ENCODE data around the gene BANP. TPM values are rescaled to one million over a fixed set of nuclear protein-coding genes. Genes with fewer than 3 reads are reported as not detected.
"Not testable (repeated sequence)": the region's sequence is repeated elsewhere in the genome, so short reads cannot be mapped to it uniquely, and the experiment has no call there.

BANP gene
- total RNA-seq, 1 donor from 2014 or later = 19.7 TPM

DNA sequence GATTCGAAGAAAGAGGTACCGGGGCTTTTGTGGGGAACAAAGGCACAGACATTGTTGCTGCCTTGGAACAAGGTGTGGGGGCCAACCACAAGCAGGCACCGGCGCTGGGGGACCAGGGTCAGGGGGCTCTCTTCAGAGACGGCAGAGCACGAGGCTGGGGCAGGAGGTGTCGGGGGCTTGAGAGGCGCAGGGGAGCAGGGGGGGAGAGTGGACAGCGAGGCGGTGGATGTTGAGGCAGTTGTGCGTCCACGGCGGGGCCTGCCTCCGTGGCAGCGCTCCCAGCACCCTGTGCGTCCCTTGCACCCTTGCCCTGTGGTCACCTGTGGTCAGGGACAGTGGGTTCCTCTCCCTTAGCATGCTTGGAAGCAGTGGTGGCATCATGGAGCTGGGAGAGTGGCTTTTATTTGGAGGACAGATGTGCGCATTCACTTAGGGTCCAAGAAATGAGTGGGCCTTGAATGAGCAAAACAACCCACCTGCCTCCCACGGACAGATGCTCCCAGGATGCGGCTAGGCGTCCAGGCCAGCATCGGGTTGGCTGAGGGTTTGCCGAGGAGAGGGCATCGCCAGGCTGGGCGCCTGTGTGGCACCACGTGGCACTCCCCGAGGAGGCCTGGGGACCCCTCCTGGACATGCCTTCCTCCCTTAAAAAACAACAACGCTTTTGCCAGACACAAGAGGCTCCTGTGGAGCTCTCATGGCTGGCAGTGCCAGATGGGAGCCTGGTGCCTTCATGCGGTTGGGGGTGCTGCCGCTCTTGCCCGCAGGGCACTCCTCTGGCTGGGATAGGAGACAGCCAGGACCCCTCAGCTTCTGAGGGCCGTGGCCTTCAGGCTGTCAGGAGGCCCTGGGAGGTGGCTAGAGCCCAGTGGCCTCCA lies 113.0 kb downstream of the BANP start:
- no peak for DNase-seq (ENCODE audit: low read depth)

DNA sequence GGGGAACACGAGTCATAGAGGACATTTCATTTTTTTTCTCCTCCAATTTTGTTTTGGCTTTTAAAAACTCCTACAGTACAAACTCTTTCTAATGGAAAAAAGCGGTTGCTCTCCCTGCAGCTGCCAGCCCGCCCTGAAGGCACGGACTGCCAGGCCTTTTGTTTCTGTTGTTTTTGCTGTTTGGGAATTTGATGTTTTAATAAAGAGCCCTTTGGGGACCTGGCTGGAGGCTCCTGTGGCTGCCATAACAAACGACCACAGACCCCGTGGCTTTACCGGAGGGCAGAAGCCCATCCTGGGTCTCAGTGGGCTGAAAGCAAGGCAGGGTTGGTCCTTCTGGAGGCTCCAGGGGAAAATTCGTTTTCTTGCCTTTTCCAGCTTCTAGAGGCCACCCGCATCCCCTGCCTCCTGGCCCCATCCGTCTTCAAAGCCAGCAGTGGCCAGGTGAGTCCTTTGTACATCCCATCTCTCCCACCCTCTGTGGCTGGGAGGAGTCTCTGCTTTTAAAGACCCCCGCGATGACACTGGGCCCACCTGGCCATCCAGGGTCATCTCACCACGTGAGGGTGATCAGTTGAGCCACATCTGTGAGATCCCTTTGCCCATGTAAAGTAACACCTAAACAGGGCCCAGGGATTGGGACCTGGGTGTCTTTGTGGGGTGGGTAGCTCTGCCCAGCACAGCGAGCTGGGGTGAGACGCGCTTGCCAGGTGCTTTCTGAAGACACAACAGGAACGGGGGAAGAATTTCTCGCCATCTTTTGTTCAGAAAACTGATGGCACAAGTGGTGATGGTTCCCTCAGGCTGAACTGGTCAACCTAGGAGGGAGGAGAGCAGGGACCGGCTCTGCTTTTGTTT lies 113.9 kb downstream of the BANP start:
- no peak for DNase-seq (ENCODE audit: low read depth)

DNA sequence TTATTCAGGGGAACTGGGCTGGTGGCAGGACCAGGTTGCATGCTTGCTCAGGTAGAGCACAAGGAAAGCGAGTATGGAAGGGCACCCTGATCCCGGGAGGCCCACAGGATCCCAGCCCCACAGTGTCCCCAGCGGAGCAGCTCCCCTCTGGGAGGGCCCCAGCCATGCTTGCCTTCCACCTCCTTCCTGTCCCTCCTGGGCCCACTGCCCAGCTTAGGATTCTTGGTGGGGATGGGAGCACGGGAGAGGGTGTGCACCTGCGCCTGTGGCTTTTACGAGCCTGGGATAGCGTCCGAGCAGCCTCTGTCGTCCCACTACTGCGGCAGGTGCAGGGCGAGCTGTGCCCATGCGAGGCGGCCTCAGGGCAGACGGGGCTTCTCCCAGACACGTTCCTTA lies 114.5 kb downstream of the BANP start:
- no peak for DNase-seq (ENCODE audit: low read depth)

DNA sequence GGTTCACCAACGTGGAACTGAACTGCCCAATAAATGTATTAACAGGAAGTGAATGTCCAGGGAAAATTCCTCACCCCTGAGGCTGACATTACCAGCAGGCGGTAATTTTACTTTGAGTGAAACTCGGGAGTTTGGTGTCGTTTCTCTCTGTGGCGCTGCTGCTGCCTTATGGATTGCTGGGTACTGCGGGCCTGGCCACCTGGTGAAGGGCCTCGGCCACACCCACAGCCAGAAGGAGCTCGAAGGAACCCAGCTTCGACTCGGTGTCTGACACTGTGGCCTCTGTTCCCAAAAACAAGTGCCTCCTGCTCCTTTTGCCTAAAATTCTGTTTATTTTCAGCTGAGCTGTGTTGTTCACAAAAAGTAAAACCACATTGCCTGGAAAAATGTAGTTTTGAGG lies 115.0 kb downstream of the BANP start:
- DNase-seq (ENCODE audit: low read depth) = no peak

DNA sequence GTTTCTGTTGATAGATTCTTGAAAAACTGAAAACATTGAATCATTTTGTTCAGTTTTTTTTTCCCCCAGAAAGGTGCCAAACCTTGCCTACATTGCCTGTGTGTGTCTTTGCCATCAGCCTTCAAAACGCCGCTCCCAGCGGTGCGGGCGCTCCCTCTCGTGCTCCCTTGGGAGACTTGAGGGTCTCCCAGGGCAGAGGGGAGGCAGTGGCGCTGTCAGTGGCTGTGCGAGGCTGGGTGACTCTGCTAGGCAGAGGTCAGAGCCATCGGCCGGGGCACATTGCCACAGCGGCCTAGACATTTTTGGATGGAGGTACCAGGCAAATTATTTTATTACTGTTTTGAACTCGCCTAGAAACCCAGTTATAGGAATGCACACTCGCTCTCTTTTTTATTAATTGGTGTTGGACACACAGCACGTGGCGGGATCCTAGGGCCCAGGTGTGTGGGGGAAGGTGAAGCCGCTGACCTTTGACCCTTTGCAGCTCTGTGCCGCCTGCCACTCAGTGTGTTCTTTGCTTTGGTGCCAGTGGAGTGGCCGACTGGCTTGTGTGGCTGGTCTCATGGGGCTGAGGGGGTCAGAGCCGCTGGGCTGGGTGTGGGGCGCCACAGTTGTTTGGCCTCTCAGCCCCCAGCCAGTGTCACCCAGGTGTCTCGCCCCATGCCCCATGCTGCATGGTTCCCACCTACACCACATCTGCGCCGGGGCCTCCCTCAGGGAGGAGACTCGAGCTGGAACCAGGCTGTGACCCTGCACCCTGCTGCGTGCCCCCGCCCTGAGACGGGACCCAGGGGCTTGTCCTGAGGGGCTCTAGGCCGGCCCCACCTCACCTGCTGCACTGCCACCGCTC lies 115.7 kb downstream of the BANP start:
- DNase-seq (ENCODE audit: low read depth) = no peak

DNA sequence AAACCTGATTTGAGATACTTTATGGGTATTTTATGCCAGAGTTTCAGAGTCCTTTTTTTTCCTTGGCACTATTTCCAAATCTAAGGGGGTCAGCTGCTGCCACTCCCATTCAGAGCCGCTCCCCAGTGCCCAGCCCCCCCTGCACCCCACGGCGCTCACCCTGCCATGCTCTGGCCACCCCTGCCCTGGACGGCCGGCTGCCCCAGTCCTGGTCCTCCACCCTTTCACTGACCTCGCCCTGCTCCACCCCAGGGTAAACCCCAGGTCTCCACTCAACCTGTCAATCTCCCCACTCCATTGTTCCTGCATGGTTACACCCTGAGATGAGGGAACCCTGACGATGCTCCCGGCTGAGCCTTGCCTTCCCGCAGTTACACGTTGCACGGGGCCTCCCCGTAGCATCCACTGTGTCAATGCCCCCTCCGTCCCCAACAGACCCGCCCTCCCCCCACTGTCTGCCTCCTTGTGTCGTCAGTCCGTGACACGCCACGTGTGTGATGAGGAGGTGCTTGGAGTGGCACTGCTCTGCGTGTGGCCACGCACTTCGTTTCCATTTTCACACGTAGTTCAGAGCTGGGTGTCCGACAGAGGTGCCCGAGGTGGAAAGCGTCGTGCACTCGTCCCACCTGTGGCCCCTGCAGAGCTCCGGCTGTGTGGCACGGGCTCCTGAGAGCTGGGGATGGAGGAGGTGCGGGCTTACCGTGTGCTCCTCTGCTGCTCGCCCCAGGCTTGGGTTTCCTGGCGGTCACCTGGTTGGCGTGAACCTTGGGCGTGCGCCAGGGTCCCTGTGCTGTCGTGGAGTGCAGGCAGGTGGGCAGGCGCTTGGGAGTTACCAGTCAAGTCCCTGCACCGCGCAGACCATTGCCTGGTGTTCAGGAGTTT lies 116.5 kb downstream of the BANP start:
- DNase-seq (ENCODE audit: low read depth) = no peak

DNA sequence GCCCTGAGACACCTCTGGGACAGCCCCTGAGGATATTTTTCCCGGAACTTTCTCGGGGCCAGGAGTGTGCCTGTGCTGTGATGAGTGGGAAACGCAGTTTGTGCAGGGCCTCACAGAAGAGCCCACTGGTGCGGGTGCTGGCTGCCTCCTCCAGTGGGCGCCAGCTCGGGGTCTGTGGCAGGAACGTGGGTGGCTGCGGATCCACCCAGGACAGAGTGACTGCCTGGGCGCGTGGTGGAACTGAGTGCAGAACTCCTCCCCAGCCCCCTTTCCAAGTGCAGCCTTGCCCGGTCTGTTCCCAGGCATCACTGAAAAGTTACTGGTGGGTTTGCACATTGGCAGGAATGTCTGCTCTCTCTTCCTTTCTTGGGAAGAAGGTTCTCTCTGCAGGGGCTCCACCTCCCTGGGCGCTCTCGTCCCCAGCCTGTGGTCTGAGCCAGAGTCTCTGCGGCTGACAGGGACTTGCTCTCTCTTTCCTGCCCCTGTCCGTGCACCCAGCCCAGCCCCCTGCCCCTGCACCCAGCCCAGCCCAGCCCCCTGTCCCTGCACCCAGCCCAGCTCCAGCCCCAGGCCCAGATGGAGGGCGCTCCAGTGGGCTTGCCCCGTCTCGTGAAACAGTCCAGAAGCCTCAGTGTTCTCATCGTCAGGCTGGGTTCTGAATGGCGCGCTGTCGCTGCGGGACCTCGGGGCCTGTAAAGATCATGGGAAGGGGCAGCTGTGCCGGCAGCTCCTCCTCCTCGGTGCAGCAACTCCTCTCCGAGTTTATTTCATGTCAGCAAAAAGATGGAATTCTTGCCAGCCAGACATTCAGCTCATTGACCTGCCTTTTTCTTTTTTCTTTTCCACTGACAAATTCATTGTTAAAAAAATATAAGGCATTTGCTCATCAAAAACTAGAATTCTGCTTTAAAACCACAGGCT lies 117.5 kb downstream of the BANP start:
- DNase-seq (ENCODE audit: low read depth) = no peak

DNA sequence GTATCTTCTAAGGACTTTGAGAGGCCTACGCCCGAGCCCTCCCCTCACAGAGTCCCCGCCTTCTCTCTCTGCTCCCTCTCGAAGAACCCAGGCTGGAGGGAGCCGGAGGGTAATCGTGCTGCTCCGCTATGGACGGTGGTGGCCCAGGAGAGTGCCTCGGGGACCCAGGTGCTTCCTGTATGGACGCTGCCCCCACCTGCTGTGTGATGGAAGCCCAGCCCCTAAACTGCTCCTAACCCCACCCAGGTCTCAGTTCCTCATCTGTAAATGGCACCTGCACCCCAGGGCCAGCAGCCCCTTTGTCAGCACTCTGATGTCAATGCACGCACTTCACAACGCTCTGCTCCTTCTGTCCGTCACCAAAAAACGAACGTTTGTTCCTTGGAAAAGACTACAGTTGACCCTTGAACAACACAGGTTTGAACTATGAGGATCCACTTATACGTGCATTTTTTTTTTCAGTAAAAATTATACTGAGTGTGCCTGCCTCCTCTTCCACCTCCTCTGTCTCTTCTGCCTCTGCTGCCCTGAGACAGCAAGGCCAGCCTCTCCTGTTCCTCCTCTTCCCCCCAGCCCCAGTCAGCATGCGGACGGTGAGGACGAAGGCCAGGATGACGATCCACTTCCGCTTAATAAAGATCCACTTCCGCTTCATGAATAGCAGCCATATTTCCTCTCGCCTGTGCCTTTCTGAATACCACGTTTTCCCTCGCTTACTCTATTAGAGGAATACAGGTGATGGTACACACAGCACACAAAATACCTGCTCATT lies 118.3 kb downstream of the BANP start:
- DNase-seq (ENCODE audit: low read depth) = no peak

DNA sequence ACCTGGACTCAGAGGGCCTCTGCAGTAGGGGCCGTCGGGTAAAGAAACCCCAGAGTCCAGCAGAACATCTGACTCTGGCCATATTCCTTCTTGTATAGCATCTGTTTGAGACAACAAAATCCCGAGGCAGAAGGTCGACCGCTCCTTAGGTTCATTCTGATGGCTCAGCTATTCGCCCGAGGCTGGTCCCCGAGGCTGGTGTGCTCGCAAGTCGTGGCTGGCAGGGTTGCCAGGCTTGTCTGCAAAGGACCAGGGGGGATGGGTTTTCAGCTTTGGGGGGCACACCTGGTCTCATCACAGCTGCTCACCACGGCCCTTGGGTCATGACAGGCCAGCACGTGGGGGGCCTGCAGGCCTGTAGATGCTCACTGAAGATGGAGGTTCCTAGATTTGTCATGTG lies 119.1 kb downstream of the BANP start:
- no peak for DNase-seq (ENCODE audit: low read depth)

DNA sequence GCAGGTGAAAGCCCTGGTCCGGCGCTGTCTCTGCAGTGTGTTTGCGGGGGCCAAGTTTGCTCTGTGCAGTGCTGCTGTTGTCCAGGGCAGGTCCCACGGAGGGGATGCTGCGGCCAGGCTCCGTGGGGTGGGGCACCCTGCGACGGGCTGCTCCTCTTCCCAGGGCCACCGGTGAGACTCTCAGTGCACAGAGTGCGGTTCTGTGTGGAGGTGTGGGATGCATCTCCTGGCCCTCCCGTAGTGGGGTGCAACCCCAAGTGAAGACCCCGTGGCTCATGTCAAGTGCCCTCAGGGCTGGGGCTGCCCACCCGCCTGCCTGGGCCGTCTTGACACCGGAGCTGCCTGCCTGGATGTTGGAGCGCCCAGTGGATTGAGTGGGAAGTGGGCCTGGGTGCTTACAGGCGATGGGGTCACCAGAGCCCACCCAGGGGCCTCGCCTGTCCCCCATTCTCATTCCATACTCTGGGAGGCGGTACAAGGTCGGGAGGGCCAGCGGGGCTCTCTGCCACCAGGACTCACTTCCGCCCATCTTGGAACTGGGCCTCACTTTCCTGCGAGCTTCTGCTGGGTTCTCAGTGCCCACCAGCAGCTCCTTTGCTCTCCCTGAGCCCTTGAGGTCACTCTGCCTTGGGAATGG lies 119.9 kb downstream of the BANP start:
- no peak for DNase-seq (ENCODE audit: low read depth)

DNA sequence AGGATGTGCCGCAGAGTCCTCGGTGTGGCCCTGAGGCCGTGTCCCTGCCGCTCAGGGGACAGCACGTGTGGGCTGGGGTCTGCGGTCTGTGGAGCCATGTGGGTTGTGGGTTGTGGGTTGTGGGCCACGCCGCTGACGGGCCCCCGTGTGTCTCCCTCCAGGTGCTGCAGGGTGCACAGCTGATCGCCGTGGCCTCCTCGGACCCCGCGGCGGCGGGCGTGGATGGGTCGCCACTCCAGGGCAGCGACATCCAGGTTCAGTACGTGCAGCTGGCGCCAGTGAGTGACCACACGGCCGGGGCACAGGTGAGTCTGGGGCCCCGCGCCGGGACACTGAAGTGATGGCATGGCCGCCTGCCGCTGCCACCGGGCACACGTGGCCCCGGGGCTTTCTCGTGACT lies 120.7 kb downstream of the BANP start:
- no peak for DNase-seq (ENCODE audit: low read depth)

DNA sequence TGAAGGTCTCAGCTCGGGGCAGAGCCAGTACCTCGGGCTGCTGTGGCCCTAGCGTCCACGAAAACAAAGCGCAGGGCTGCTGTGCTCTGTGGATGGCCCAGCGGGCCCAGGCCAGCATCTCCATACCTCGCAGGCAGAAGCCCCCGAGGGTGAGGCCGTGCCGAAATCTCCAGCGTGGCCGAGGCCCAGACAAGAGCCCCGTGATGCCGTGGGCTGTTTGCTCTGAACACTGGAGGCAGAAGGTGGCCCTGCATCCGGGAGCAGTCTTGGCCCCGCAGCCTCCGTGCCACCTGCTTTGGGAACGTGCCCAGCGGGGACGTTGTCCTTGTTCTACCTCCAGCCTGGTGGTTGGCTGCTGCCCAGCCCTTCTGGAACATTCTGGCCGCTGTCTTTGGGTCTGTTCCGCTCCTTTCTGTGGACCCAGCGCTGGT lies 121.4 kb downstream of the BANP start:
- DNase-seq (ENCODE audit: low read depth) = no peak

DNA sequence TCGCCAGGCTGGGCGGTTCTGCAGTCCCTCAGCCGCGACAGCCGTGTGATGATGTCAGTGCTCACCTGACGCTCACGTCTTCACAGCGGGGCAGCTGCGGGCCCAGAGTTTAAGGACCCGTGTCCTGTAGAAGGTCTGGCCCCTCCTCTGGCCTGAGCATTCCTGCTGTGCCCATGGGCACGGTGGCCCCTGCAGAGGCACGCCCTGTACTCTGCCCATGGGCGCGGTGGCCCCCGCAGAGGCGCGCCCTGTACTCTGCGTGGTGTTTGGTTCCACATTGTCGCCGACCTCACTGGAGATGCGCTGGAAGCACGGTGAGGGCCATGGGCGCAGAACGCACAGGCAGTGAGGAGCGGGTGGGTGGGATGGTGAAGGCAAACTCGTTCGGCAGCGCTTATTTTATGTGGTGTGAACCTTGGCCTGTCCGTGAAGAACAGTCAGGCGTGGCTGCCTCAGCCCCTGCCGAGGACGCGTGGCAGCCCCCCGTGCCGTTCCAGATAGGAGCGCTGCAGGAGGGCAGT lies 122.0 kb downstream of the BANP start:
- no peak for DNase-seq (ENCODE audit: low read depth)

DNA sequence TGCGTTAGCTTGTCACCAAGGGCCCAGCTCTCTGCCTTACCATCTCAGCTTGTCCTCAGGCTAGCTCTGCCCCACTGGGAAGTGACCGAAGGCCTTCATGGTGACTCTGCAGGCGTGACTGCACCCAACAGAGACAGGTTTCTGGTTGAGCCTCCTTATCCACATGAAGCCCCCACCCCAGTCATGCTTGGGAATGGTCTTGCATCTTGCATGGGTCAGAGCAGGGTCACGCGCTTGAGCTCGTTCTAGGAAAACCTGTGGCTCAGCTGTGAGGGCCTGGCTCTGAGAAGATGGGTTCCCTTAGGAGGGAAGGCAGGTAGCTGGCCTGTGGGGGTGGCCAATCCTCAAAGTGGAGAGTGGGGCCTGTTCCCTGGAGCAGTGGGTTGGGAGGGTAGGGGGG lies 122.8 kb downstream of the BANP start:
- DNase-seq (ENCODE audit: low read depth) = no peak

DNA sequence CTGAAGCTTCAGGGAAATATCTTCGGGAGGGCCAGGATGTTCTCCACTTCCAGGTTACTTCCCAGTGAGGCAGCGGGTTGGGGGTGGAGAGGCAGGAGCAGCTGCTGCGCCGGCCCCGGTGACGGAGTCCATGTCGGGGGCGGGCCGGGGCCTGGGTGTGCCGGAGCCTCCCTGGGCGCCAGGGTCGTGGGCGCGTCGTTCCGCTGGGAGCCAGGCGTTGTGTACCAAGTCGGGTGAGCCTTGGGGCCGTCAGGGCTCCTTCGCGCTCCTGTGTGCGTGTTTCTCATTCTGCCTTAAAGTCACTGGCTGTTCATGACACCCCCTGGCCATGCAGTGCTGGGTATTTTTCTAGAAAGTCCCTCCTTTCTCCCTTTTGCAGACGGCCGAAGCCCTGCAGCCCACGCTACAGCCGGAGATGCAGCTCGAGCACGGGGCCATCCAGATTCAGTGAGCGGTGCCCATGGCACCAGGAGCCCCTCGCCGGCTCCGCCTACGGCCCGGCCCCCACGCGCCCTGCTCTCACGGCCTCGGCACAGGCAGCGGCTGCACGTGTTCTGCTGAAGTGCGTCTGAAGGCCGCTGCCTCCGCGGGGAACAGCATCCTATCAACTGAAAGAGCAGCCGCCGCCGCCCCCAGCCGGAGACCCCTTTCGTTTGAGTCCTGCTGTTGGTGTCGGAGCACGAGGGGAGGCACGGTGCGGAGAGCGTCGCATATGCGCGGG lies 125.1 kb downstream of the BANP start:
- DNase-seq (ENCODE audit: low read depth) = no peak

DNA sequence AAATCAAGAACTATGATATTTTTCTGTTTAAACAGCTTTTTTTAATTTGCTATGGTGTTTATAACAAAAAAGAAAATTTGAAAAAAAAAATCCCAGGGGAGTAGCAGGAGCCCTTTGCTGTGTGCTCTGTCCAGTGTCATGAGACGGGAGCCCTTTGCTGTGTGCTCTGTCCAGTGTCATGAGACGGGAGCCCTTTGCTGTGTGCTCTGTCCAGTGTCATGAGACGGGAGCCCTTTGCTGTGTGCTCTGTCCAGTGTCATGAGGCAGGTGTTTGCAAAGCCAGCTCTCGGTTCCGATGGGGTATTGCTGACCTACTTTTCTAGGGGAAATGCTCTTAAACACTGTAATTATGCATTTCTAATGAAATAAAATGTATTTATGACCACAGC lies 125.7 kb downstream of the BANP start:
- not testable (repeated sequence) for DNase-seq (ENCODE audit: low read depth)

Data from myocyte (in vitro differentiated cells).